ENCODE measurements around the gene GPSM1. TPM values are rescaled to one million over a fixed set of nuclear protein-coding genes. Genes with fewer than 3 reads are reported as not detected.

The GPSM1 gene
- total RNA-seq, 2 donors from 2014 or later: 2.0 to 3.1 TPM

- DNase-seq (no peak), ATAC-seq (no peak)
- intact Hi-C loops (cut with DNase I, micrococcal nuclease): no loop called here
These were observed 27.3 kb upstream of the GPSM1 start for GRCh38 chr9:136300016-136300545.

- ATAC-seq (no peak), DNase-seq (no peak)
- intact Hi-C loops (cut with DNase I, micrococcal nuclease): no loop called here
These were observed 26.5 kb upstream of the GPSM1 start for GRCh38 chr9:136300866-136301265.

- ATAC-seq (no peak), DNase-seq (no peak)
- intact Hi-C loops (cut with DNase I, micrococcal nuclease): no loop called here
These were observed 24.8 kb upstream of the GPSM1 start for GRCh38 chr9:136302527-136302926.

- intact Hi-C loops (cut with DNase I, micrococcal nuclease): no loop called here
- DNase-seq: no peak
- no peak for ATAC-seq
These were observed 24.1 kb upstream of the GPSM1 start for GRCh38 chr9:136303066-136303824.

- DNase-seq: no peak
- ATAC-seq: no peak
- intact Hi-C loops (cut with DNase I, micrococcal nuclease): no loop called here
These were observed 23.4 kb upstream of the GPSM1 start, which contains the start of gene CCDC187 for GRCh38 chr9:136303825-136304416. Gene CCDC187 (minus strand): TSS chr9:136304094. CDS start chr9:136303830, 264 bp downstream.

- intact Hi-C loops (cut with DNase I, micrococcal nuclease): no loop called here
- DNase-seq: no peak
- ATAC-seq: no peak
These were observed 22.9 kb upstream of the GPSM1 start for GRCh38 chr9:136304456-136304855.

- DNase-seq (no peak), ATAC-seq (no peak)
- intact Hi-C loops (cut with DNase I, micrococcal nuclease): no loop called here
These were observed 22.4 kb upstream of the GPSM1 start for GRCh38 chr9:136304981-136305380.

- ATAC-seq (no peak), DNase-seq (no peak)
- intact Hi-C loops (cut with DNase I, micrococcal nuclease): no loop called here
These were observed 21.5 kb upstream of the GPSM1 start for GRCh38 chr9:136305804-136306203.

GRCh38 chr9:136306211-136307208, 20.8 kb upstream of the GPSM1 start:
- intact Hi-C loops (cut with DNase I, micrococcal nuclease): no loop called here
- DNase-seq: no peak
- ATAC-seq: no peak

- no peak for ATAC-seq
- DNase-seq: no peak
- intact Hi-C loops (cut with DNase I, micrococcal nuclease): no loop called here
These were observed 20.1 kb upstream of the GPSM1 start for GRCh38 chr9:136307215-136307750.

- no peak for ATAC-seq
- DNase-seq: no peak
- intact Hi-C loops (cut with DNase I, micrococcal nuclease): no loop called here
These were observed 19.2 kb upstream of the GPSM1 start for GRCh38 chr9:136308006-136308701.

GRCh38 chr9:136308702-136309053, 18.7 kb upstream of the GPSM1 start:
- DNase-seq (no peak), ATAC-seq (no peak)
- intact Hi-C loops (cut with DNase I, micrococcal nuclease): no loop called here

- DNase-seq: no peak
- intact Hi-C loops (cut with DNase I, micrococcal nuclease): no loop called here
- ATAC-seq: no peak
These were observed 18.1 kb upstream of the GPSM1 start for GRCh38 chr9:136309101-136309801.

- intact Hi-C loops (cut with DNase I, micrococcal nuclease): no loop called here
- DNase-seq (no peak), ATAC-seq (no peak)
These were observed 17.5 kb upstream of the GPSM1 start for GRCh38 chr9:136309806-136310220.

GRCh38 chr9:136310273-136311030, 16.9 kb upstream of the GPSM1 start:
- peak; percentile 33 for ATAC-seq
- intact Hi-C loops (cut with DNase I, micrococcal nuclease): no loop called here
- DNase-seq: no peak

GRCh38 chr9:136311051-136312008, 16.0 kb upstream of the GPSM1 start:
- DNase-seq: peak; percentile 68 to 71
- intact Hi-C loops (cut with DNase I, micrococcal nuclease): no loop called here
- ATAC-seq: peak; percentile 93
